Liver (tissue), 3 donors: ENCODE results near the gene RBM38.

Experiments
- ATF3 ChIP-seq: IDR thresholded peaks from 2 replicates; pipeline ENCODE4 v1.6.1; 2016; ENCODE audit warnings: antibody characterized with exemption
- CTCF ChIP-seq: fragments of 150-350 bp; IDR thresholded peaks from 2 replicates; pipeline ENCODE4 v1.5.1; 2017; ENCODE audit warnings: improper control_type of control experiment, low read depth, low read length; ENCODE audit not compliant: missing input control
- EGR1 ChIP-seq, 2 donors: IDR thresholded peaks; 2 replicates each; pipeline ENCODE4 v1.6.1; 2016 to 2018; ENCODE audit warnings: antibody characterized with exemption in 2 of 2, low read depth in 2 of 2
- NR2F2 ChIP-seq: IDR thresholded peaks from 2 replicates; pipeline ENCODE4 v1.6.1; 2016; ENCODE audit warnings: antibody characterized with exemption
- RAD21 ChIP-seq, 2 donors: IDR thresholded peaks; 2 replicates each; pipeline ENCODE4 v1.6.1; 2016; ENCODE audit warnings: antibody characterized with exemption in 2 of 2, mild to moderate bottlenecking in 2 of 2
- REST ChIP-seq: IDR thresholded peaks from 2 replicates; pipeline ENCODE4 v1.6.1; 2016; ENCODE audit warnings: antibody characterized with exemption, mild to moderate bottlenecking
- RXRA ChIP-seq, 2 donors: IDR thresholded peaks; 2 replicates each; pipeline ENCODE4 v1.6.1; 2017 to 2018; ENCODE audit warnings: antibody characterized with exemption in 2 of 2, mild to moderate bottlenecking in 1 of 2
- SP1 ChIP-seq: IDR thresholded peaks from 2 replicates; pipeline ENCODE4 v1.6.1; 2018; ENCODE audit warnings: antibody characterized with exemption, mild to moderate bottlenecking
- TAF1 ChIP-seq: conservative IDR thresholded peaks from 2 replicates; pipeline ENCODE4 v1.6.1; 2016; ENCODE audit warnings: antibody characterized with exemption, mild to moderate bottlenecking
- YY1 ChIP-seq: IDR thresholded peaks from 2 replicates; pipeline ENCODE4 v1.6.1; 2016; ENCODE audit warnings: antibody characterized with exemption, mild to moderate bottlenecking
- TF ChIP-seq, protein P1 (sequence below): IDR thresholded peaks from 2 replicates; pipeline ENCODE4 v1.6.1; 2016; ENCODE audit warnings: antibody characterized with exemption
- donor health status: healthy.
- donor health status: healthy.

DNA sequence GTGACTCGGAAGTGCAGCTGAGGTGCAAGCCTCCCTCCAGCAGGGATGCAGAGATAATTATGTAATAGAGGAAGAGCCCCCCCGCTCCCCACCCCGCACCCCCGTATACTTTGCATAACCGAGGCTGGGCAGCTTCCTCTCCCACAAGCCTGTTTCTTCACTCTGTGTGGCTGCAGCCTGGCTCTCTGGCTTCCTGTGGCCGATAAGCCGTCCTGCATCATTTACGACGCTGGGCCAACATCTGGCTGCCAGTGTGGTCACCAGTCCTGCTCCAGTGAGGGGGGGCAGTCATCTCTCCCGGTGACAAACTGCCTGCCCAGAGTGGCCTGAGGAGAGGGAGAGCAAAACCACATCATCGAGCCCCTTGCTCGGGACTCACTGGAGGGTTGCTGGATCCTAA, 59.2 kb downstream of the RBM38 start:
- TF ChIP-seq TAF1: no peak
- TF ChIP-seq CTCF: no peak
- TF ChIP-seq NR2F2: no peak
- no peak for TF ChIP-seq SP1
- no peak for TF ChIP-seq ATF3
- TF ChIP-seq RAD21 (IDR thresholded peaks at IDR 0.05): no peak
- TF ChIP-seq REST: no peak
- TF ChIP-seq, protein P1, sequence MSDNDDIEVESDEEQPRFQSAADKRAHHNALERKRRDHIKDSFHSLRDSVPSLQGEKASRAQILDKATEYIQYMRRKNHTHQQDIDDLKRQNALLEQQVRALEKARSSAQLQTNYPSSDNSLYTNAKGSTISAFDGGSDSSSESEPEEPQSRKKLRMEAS: no peak
- no peak for TF ChIP-seq YY1
- no peak for TF ChIP-seq RXRA (IDR thresholded peaks at IDR 0.05)
- no peak for TF ChIP-seq EGR1 (IDR thresholded peaks at IDR 0.05; ENCODE audit: low read depth in 2 of 2)
